ENCODE results near the gene SELENOH. TPM values are rescaled to one million over a fixed set of nuclear protein-coding genes. Genes with fewer than 3 reads are reported as not detected.

Gene SELENOH
- total and polyA plus RNA-seq, 11 donors = 56.8 to 134 (median 85.7) TPM

GRCh38 chr11:57709802-57710367 is 31.4 kb upstream of the SELENOH start:
- Histone ChIP-seq H3K4me1 (peaks cover 0 to 42% (median 30%) of the 10 kb centered on the region in 12 donors), H3K36me3 (peaks cover 0 to 23% (median 8%) of the 10 kb centered on the region in 9 donors), H3K27me3 (no peaks in the 10 kb centered on the region), H3K9me3 (no peaks in the 10 kb centered on the region), H3K27ac (no peak overlapping the region), H3K4me3 (no peak overlapping the region)
- DNase-seq = no peak
- WGBS, 4 donors = 92 to 97% (median 94%) methylated on average over 5 of the region's 5 CpGs
- no peak for TF ChIP-seq POLR2A (IDR thresholded peaks at IDR 0.05)
- no peak for TF ChIP-seq CTCF (IDR thresholded peaks at IDR 0.05)
- no peak for ATAC-seq
- intact Hi-C loops (cut with DNase I) = loop anchor here in 3 of 10 donors (5.0 kb wide), 3 partner anchors 43 to 867 kb away; partner anchors contain the start of genes ZDHHC5 (in 2 of the 3), LPXN (in 1 of the 3) and ZFP91 (in 1 of the 3)

GRCh38 chr11:57711414-57712255 is 29.7 kb upstream of the SELENOH start, which contains the start of gene MED19:
MED19 (minus strand) TSS chr11:57712215; CDS start chr11:57712179, 36 bp downstream.
- peak in 2 of 5 donors; percentile 22 to 83 for DNase-seq
- Histone ChIP-seq H3K4me1 (peaks cover 0 to 47% (median 31%) of the 10 kb centered on the region in 12 donors), H3K27ac (peak within 1 kb of the TSS; percentile 73 to 95 (median 91)), H3K9me3 (no peaks in the 10 kb centered on the region), H3K27me3 (no peaks in the 10 kb centered on the region), H3K4me3 (peak within 1 kb of the TSS; percentile 68 to 100 (median 90)), H3K36me3 (peaks cover 0 to 11% (median 6%) of the 10 kb centered on the region in 9 donors)
- 6 to 11% (median 9%) methylated on average over 37 to 51 of the region's 51 CpGs for WGBS, 4 donors
- peak in 3 of 4 donors; percentile 5 to 55 (median 54) for ATAC-seq
- intact Hi-C loops (cut with DNase I) = loop anchor here in 4 of 10 donors (1.0 to 5.0 kb wide), 5 partner anchors 30 to 866 kb away; partner anchors contain the start of genes ZDHHC5 (in 2 of the 4), LPXN (in 1 of the 4), SELENOH (in 1 of the 4) and ZFP91 (in 1 of the 4)
- TF ChIP-seq POLR2A (IDR thresholded peaks at IDR 0.05) (peak in 1 of 2 donors; percentile 66), CTCF (IDR thresholded peaks at IDR 0.05) (peak in 1 of 12 donors; percentile 13)

GRCh38 chr11:57712256-57713150 is 28.8 kb upstream of the SELENOH start, which contains the start of gene TMX2:
TMX2 (plus strand) TSS chr11:57712593; CDS start chr11:57712619, 26 bp downstream.
- 0 to 1% (median 0%) methylated on average over 41 to 53 of the region's 53 CpGs for WGBS, 4 donors
- peak; percentile 97 to 98 (median 97) for ATAC-seq

More at GRCh38 chr11:57712256-57713150, 28.8 kb upstream of the SELENOH start, which contains the start of gene TMX2:
- H3K27me3 ChIP-seq = no peaks in the 10 kb centered on the region
- TF ChIP-seq CTCF (IDR thresholded peaks at IDR 0.05) (no peak), POLR2A (IDR thresholded peaks at IDR 0.05) (no peak)
- DNase-seq = peak; percentile 92 to 96 (median 94)
- intact Hi-C loops (cut with DNase I) = loop anchor here in 4 of 10 donors (1.0 to 5.0 kb wide), 5 partner anchors 29 to 865 kb away; partner anchors contain the start of genes ZDHHC5 (in 2 of the 4), LPXN (in 1 of the 4), SELENOH (in 1 of the 4) and ZFP91 (in 1 of the 4)
- no peaks in the 10 kb centered on the region for H3K9me3 ChIP-seq
- H3K27ac ChIP-seq = peak within 1 kb of the TSS; percentile 73 to 95 (median 91)
- peak within 1 kb of the TSS; percentile 68 to 100 (median 90) for H3K4me3 ChIP-seq
- peaks cover 0 to 9% (median 6%) of the 10 kb centered on the region in 9 donors for H3K36me3 ChIP-seq
- H3K4me1 ChIP-seq = peaks cover 0 to 47% (median 31%) of the 10 kb centered on the region in 12 donors
